ENCODE measurements around the gene BAG1.

The BAG1 gene

GRCh38 chr9:33289496-33289895, 25.0 kb upstream of the BAG1 start:
- Histone ChIP-seq H3K27ac (replicated peaks; ENCODE audit: low read length) (no peak overlapping the region), H4K8ac (ENCODE audit: low read depth, low read length) (no peak overlapping the region), H2BK12ac (ENCODE audit: low read length) (no peak overlapping the region), H3K4me1 (ENCODE audit: control insufficient read depth in 2 of 2, insufficient read depth in 1 of 2, low read depth in 1 of 2, low read length in 2 of 2) (peaks cover 0 to 1% of the 10 kb centered on the region in 2 donors), H3K79me1 (ENCODE audit: low read depth, low read length) (peaks cover 5% of the 10 kb centered on the region), H3K9ac (ENCODE audit: low read depth, low read length, poor library complexity) (no peak overlapping the region), H2BK5ac (ENCODE audit: low read length) (no peak overlapping the region), H2BK15ac (ENCODE audit: low read length) (no peak overlapping the region), H3K4ac (ENCODE audit: low read length) (no peak overlapping the region), H3K27me3 (ENCODE audit: control insufficient read depth in 3 of 3, insufficient read depth in 3 of 3, low read depth in 1 of 3, low read length in 3 of 3) (no peaks in the 10 kb centered on the region), H4K91ac (ENCODE audit: low read depth, low read length, poor library complexity) (no peak overlapping the region), H3K18ac (ENCODE audit: low read length) (no peak overlapping the region), H3K23ac (ENCODE audit: low read depth, low read length, poor library complexity) (no peak overlapping the region), H2AFZ (ENCODE audit: low read length) (no peak overlapping the region), H3K4me3 (ENCODE audit: low read length in 2 of 2) (peak overlapping the region in 1 of 2 donors; percentile 79), H3K36me3 (replicated peaks in 1 of 2; ENCODE audit: control insufficient read depth in 2 of 2, insufficient read depth in 2 of 2, low read length in 2 of 2) (peaks cover 5 to 28% of the 10 kb centered on the region in 2 donors), H2BK120ac (ENCODE audit: low read depth, low read length) (no peak overlapping the region), H3K4me2 (ENCODE audit: insufficient read depth, low read length, poor library complexity, severe bottlenecking) (peak overlapping the region; percentile 57), H3K9me3 (replicated peaks in 1 of 2; ENCODE audit: control insufficient read depth in 2 of 2, insufficient read depth in 1 of 2, low read depth in 1 of 2, low read length in 2 of 2) (no peaks in the 10 kb centered on the region), H2AK5ac (ENCODE audit: low read depth, low read length) (peak overlapping the region; percentile 90), H3K14ac (ENCODE audit: low read length) (no peak overlapping the region)
- no peak for DNase-seq (ENCODE audit: low spot score)
- no CpG with 5 or more reads among the region's 12 CpGs for WGBS, 2 donors (ENCODE audit: extremely low coverage in 2 of 2, insufficient read length in 2 of 2, insufficient replicate concordance in 1 of 2)

DNA sequence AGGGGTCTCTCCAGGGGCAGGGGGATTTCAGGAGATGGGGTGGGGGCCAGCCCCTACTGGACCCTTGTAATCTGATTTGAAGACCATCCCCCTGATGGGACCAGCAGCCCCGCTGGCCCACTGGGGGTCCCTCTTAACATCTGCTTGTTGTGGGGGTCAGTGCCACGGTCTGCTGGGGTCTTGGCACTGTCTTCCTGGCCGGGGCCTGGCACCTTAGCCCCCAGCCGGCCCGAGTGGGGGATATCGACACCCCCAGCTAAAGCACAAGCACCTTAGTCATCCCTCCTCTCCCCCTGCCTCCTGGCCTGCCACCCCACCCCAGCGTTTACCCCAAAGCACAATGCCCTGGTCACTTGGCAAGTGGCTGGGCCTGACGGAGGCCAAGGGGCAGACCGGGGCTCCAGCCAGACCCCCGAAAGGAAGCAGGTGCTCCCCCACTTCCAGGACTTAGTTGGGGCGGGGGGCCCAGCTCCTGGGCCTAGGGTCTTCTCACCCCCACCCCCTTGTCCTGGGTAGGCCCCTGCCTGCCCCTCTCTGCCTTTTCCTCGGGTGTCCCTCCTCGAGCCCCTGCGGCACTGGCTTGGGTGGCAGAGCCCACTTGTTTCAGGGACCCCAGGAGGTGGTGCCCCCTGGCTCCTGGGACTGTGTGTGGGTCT, 24.4 kb upstream of the BAG1 start:
- peak overlapping the region; percentile 90 for H2AK5ac ChIP-seq (ENCODE audit: low read depth, low read length)
- H4K91ac ChIP-seq (ENCODE audit: low read depth, low read length, poor library complexity): no peak overlapping the region
- peaks cover 0 to 1% of the 10 kb centered on the region in 2 donors for H3K4me1 ChIP-seq (ENCODE audit: control insufficient read depth in 2 of 2, insufficient read depth in 1 of 2, low read depth in 1 of 2, low read length in 2 of 2)
- H3K27me3 ChIP-seq (ENCODE audit: control insufficient read depth in 3 of 3, insufficient read depth in 3 of 3, low read depth in 1 of 3, low read length in 3 of 3): no peaks in the 10 kb centered on the region
- no peaks in the 10 kb centered on the region for H3K9me3 ChIP-seq (replicated peaks in 1 of 2; ENCODE audit: control insufficient read depth in 2 of 2, insufficient read depth in 1 of 2, low read depth in 1 of 2, low read length in 2 of 2)
- no CpG with 5 or more reads among the region's 14 CpGs for WGBS, 2 donors (ENCODE audit: extremely low coverage in 2 of 2, insufficient read length in 2 of 2, insufficient replicate concordance in 1 of 2)
- no peak overlapping the region for H3K4ac ChIP-seq (ENCODE audit: low read length)
- H2AFZ ChIP-seq (ENCODE audit: low read length): no peak overlapping the region
- no peak overlapping the region for H3K27ac ChIP-seq (replicated peaks; ENCODE audit: low read length)
- no peak overlapping the region for H2BK12ac ChIP-seq (ENCODE audit: low read length)
- H3K36me3 ChIP-seq (replicated peaks in 1 of 2; ENCODE audit: control insufficient read depth in 2 of 2, insufficient read depth in 2 of 2, low read length in 2 of 2): peaks cover 4 to 23% of the 10 kb centered on the region in 2 donors
- no peak overlapping the region for H2BK5ac ChIP-seq (ENCODE audit: low read length)
- H3K4me2 ChIP-seq (ENCODE audit: insufficient read depth, low read length, poor library complexity, severe bottlenecking): peak overlapping the region; percentile 11
- H3K18ac ChIP-seq (ENCODE audit: low read length): no peak overlapping the region
- no peak for DNase-seq (ENCODE audit: low spot score)
- no peak overlapping the region for H2BK15ac ChIP-seq (ENCODE audit: low read length)
- peaks cover 5% of the 10 kb centered on the region for H3K79me1 ChIP-seq (ENCODE audit: low read depth, low read length)
- no peak overlapping the region for H3K9ac ChIP-seq (ENCODE audit: low read depth, low read length, poor library complexity)
- H3K23ac ChIP-seq (ENCODE audit: low read depth, low read length, poor library complexity): no peak overlapping the region
- no peak overlapping the region for H3K14ac ChIP-seq (ENCODE audit: low read length)
- H3K4me3 ChIP-seq (ENCODE audit: low read length in 2 of 2): peak overlapping the region in 1 of 2 donors; percentile 79
- H2BK120ac ChIP-seq (ENCODE audit: low read depth, low read length): no peak overlapping the region
- H4K8ac ChIP-seq (ENCODE audit: low read depth, low read length): no peak overlapping the region

GRCh38 chr9:33288235-33288634, 23.7 kb upstream of the BAG1 start:
- H2BK120ac ChIP-seq (ENCODE audit: low read depth, low read length): no peak overlapping the region
- no peak overlapping the region for H3K27ac ChIP-seq (replicated peaks; ENCODE audit: low read length)
- no peak overlapping the region for H3K9ac ChIP-seq (ENCODE audit: low read depth, low read length, poor library complexity)
- no peak overlapping the region for H3K4me2 ChIP-seq (ENCODE audit: insufficient read depth, low read length, poor library complexity, severe bottlenecking)
- H2BK12ac ChIP-seq (ENCODE audit: low read length): no peak overlapping the region
- no peak overlapping the region for H2BK5ac ChIP-seq (ENCODE audit: low read length)
- H3K9me3 ChIP-seq (replicated peaks in 1 of 2; ENCODE audit: control insufficient read depth in 2 of 2, insufficient read depth in 1 of 2, low read depth in 1 of 2, low read length in 2 of 2): no peaks in the 10 kb centered on the region
- no peaks in the 10 kb centered on the region for H3K27me3 ChIP-seq (ENCODE audit: control insufficient read depth in 3 of 3, insufficient read depth in 3 of 3, low read depth in 1 of 3, low read length in 3 of 3)
- H2AK5ac ChIP-seq (ENCODE audit: low read depth, low read length): no peak overlapping the region
- no peak overlapping the region for H2BK15ac ChIP-seq (ENCODE audit: low read length)
- H3K36me3 ChIP-seq (replicated peaks in 1 of 2; ENCODE audit: control insufficient read depth in 2 of 2, insufficient read depth in 2 of 2, low read length in 2 of 2): peaks cover 4 to 21% of the 10 kb centered on the region in 2 donors
- H3K79me1 ChIP-seq (ENCODE audit: low read depth, low read length): peaks cover 5% of the 10 kb centered on the region
- no peak overlapping the region for H4K91ac ChIP-seq (ENCODE audit: low read depth, low read length, poor library complexity)
- peaks cover 0 to 1% of the 10 kb centered on the region in 2 donors for H3K4me1 ChIP-seq (ENCODE audit: control insufficient read depth in 2 of 2, insufficient read depth in 1 of 2, low read depth in 1 of 2, low read length in 2 of 2)
- DNase-seq (ENCODE audit: low spot score): no peak
- no peak overlapping the region for H3K4ac ChIP-seq (ENCODE audit: low read length)
- no peak overlapping the region for H4K8ac ChIP-seq (ENCODE audit: low read depth, low read length)
- H3K4me3 ChIP-seq (ENCODE audit: low read length in 2 of 2): no peak overlapping the region
- H2AFZ ChIP-seq (ENCODE audit: low read length): no peak overlapping the region
- H3K23ac ChIP-seq (ENCODE audit: low read depth, low read length, poor library complexity): no peak overlapping the region
- WGBS, 2 donors (ENCODE audit: extremely low coverage in 2 of 2, insufficient read length in 2 of 2, insufficient replicate concordance in 1 of 2): no CpG with 5 or more reads among the region's 4 CpGs
- no peak overlapping the region for H3K18ac ChIP-seq (ENCODE audit: low read length)
- no peak overlapping the region for H3K14ac ChIP-seq (ENCODE audit: low read length)

DNA sequence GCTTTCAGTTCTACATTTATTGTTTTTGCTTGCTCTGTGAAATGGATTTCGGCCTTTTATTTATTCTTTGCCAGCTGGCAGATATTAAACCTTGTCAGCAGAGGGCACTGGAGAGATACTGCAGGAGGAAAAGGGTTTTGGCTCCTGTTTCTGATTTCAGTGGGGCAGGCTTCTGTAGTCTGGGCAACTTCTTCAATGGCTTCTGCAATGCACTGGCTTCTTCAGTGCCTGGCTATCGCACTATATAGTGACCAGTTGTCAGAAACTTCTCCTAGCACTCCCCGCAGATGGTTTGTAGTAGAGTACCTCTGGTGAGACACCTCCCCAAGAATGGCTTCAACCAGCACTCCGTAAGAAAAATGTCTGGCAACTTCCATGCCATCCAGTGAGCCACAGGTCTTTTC, 22.6 kb upstream of the BAG1 start:
- no peaks in the 10 kb centered on the region for H3K27me3 ChIP-seq (ENCODE audit: control insufficient read depth in 3 of 3, insufficient read depth in 3 of 3, low read depth in 1 of 3, low read length in 3 of 3)
- H2BK15ac ChIP-seq (ENCODE audit: low read length): no peak overlapping the region
- no peak overlapping the region for H3K4me2 ChIP-seq (ENCODE audit: insufficient read depth, low read length, poor library complexity, severe bottlenecking)
- WGBS, 2 donors (ENCODE audit: extremely low coverage in 2 of 2, insufficient read length in 2 of 2, insufficient replicate concordance in 1 of 2): no CpG with 5 or more reads among the region's 4 CpGs
- no peak overlapping the region for H3K4ac ChIP-seq (ENCODE audit: low read length)
- H3K79me1 ChIP-seq (ENCODE audit: low read depth, low read length): peaks cover 5% of the 10 kb centered on the region
- no peak overlapping the region for H3K23ac ChIP-seq (ENCODE audit: low read depth, low read length, poor library complexity)
- H2BK120ac ChIP-seq (ENCODE audit: low read depth, low read length): no peak overlapping the region
- no peak overlapping the region for H3K18ac ChIP-seq (ENCODE audit: low read length)
- H3K14ac ChIP-seq (ENCODE audit: low read length): no peak overlapping the region
- H2BK12ac ChIP-seq (ENCODE audit: low read length): no peak overlapping the region
- H3K4me3 ChIP-seq (ENCODE audit: low read length in 2 of 2): no peak overlapping the region
- no peak overlapping the region for H2BK5ac ChIP-seq (ENCODE audit: low read length)
- no peaks in the 10 kb centered on the region for H3K9me3 ChIP-seq (replicated peaks in 1 of 2; ENCODE audit: control insufficient read depth in 2 of 2, insufficient read depth in 1 of 2, low read depth in 1 of 2, low read length in 2 of 2)
- no peak for DNase-seq (ENCODE audit: low spot score)
- H3K27ac ChIP-seq (replicated peaks; ENCODE audit: low read length): no peak overlapping the region
- no peak overlapping the region for H3K9ac ChIP-seq (ENCODE audit: low read depth, low read length, poor library complexity)
- H2AK5ac ChIP-seq (ENCODE audit: low read depth, low read length): no peak overlapping the region
- H4K91ac ChIP-seq (ENCODE audit: low read depth, low read length, poor library complexity): no peak overlapping the region
- peaks cover 0 to 18% of the 10 kb centered on the region in 2 donors for H3K36me3 ChIP-seq (replicated peaks in 1 of 2; ENCODE audit: control insufficient read depth in 2 of 2, insufficient read depth in 2 of 2, low read length in 2 of 2)
- no peak overlapping the region for H2AFZ ChIP-seq (ENCODE audit: low read length)
- peaks cover 0 to 1% of the 10 kb centered on the region in 2 donors for H3K4me1 ChIP-seq (ENCODE audit: control insufficient read depth in 2 of 2, insufficient read depth in 1 of 2, low read depth in 1 of 2, low read length in 2 of 2)
- no peak overlapping the region for H4K8ac ChIP-seq (ENCODE audit: low read depth, low read length)

All from neuronal stem cell (in vitro differentiated cells).